GM19035 (cell line): Measurements from ENCODE around the gene TUBB8.
"Not testable (repeated sequence)": the region's sequence is repeated elsewhere in the genome, so short reads cannot be mapped to it uniquely, and the experiment has no call there.

Experiments used
- ATAC-seq: cut with Tn5 transposase; IDR thresholded peaks from one replicate; pipeline ENCODE4 v1.9.1; 2021; ENCODE audit not compliant: unreplicated experiment

The TUBB8 gene

GRCh38 chr10:48996-49395 is at the start of gene TUBB8:
TSS of gene TUBB8 (minus strand) at chr10:49296. CDS start at chr10:49238, 58 bp downstream.
- ATAC-seq = no peak

- no peak for ATAC-seq
Measured at GRCh38 chr10:96466-96865, 47.4 kb upstream of the TUBB8 start.

- no peak for ATAC-seq
Measured at GRCh38 chr10:95356-96115, 46.4 kb upstream of the TUBB8 start.

GRCh38 chr10:94613-95012 is 45.5 kb upstream of the TUBB8 start:
- ATAC-seq = no peak

- ATAC-seq = no peak
Measured at GRCh38 chr10:92846-93245, 43.8 kb upstream of the TUBB8 start.

GRCh38 chr10:92153-92552 is 43.1 kb upstream of the TUBB8 start:
- no peak for ATAC-seq

- ATAC-seq = no peak
Measured at GRCh38 chr10:91313-91712, 42.2 kb upstream of the TUBB8 start.

GRCh38 chr10:90161-90560 is 41.1 kb upstream of the TUBB8 start:
- ATAC-seq = no peak

GRCh38 chr10:89248-89647 is 40.2 kb upstream of the TUBB8 start:
- ATAC-seq = no peak

GRCh38 chr10:88253-88652 is 39.2 kb upstream of the TUBB8 start:
- ATAC-seq = no peak

GRCh38 chr10:87177-88080 is 38.3 kb upstream of the TUBB8 start:
- ATAC-seq = no peak

GRCh38 chr10:86031-86430 is 36.9 kb upstream of the TUBB8 start:
- no peak for ATAC-seq

- no peak for ATAC-seq
Measured at GRCh38 chr10:85044-85443, 35.9 kb upstream of the TUBB8 start.

- ATAC-seq = no peak
Measured at GRCh38 chr10:83930-84530, 34.9 kb upstream of the TUBB8 start.

GRCh38 chr10:80477-81105 is 31.5 kb upstream of the TUBB8 start:
- no peak for ATAC-seq

- ATAC-seq = no peak
Measured at GRCh38 chr10:79532-80215, 30.6 kb upstream of the TUBB8 start.

GRCh38 chr10:78556-78955 is 29.5 kb upstream of the TUBB8 start:
- ATAC-seq = no peak

- not testable (repeated sequence) for ATAC-seq
Measured at GRCh38 chr10:74266-74621, 25.1 kb upstream of the TUBB8 start.

GRCh38 chr10:73543-74265 is 24.6 kb upstream of the TUBB8 start:
- ATAC-seq = not testable (repeated sequence)

GRCh38 chr10:68156-68555 is 19.1 kb upstream of the TUBB8 start:
- not testable (repeated sequence) for ATAC-seq
